HG02588 (cell line): ENCODE data around the gene UTS2R.
"Not testable (repeated sequence)": the region's sequence is repeated elsewhere in the genome, so short reads cannot be mapped to it uniquely, and the experiment has no call there.

Source experiments
- ATAC-seq: cut with Tn5 transposase; IDR thresholded peaks from one replicate; pipeline ENCODE4 v1.9.1; 2021; ENCODE audit warnings: mild to moderate bottlenecking, moderate library complexity; ENCODE audit not compliant: unreplicated experiment

Gene UTS2R

DNA sequence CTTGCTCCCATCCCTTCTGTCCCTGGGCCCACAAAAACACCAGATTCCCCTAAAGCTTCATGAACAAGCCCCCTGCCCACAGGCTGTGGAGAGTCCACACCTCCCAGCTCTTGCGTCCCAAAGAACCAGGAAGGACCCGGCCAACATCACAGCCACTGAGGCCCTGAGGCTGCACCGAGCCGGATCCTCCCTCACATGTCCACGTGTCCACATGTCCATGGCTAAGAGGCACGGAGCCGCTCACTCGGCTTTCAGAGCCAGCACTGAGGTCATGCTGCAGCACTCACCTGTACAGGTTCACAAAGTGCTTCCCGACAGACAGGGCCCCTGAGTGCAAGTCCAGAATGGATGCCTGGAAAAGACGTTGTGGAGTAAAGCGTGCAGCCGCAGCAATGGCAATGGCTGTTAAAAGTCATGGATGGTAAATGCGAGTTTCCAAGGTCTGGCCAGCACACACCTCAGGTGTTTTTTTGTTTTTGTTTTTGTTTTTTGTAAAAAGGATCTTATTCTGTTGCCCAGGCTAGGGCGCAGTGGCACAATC, 34.6 kb downstream of the UTS2R start:
- ATAC-seq: no peak

DNA sequence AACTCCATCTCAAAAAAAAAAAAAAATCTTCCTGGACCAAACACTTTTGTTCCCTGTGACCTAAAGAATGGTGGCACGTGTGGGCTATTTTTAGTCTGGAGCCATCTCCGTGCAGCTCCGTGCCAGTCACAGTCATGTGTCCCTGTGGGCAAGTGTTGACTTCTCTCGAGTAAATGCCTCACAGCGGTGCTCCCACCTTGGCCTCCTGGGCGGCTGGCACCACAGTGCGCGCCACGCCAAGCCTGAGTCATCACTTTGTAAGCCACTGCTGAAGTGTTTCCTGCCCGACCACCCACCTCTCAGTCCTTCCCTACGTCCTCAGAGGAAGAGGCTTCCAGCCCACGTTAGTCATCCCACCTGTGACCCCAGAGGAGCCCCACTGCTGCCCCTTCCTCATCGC, 35.7 kb downstream of the UTS2R start:
- ATAC-seq: no peak

DNA sequence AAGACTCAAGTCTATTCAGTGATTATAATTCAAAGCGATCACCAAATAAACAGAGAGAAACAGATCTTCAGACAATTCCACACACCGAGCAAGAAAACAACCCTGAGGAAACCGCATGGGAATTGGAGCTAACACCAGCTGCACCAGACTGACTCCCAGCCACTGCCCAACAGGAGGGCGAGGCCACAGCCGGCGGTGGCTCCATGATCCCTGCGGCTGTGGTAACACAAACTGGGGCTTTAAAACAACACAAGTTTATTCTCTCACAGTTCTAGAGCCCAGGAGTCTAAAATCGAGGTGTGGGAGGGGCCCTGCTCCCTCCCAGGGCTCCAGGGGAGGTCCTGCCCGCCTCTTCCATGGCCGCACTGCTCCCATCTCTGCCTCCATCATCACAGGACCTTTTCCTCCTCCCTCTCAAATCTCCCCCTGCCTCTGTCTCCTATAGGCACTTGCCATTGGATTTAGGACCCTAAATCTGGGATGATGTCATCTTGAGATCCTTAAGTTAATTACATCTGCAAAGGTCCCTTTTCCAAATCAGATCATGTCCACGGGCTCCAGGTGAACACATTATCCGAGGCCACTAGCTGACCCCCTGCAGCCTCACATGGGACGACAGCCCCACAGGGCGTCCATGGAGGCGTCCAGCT, 36.8 kb downstream of the UTS2R start:
- ATAC-seq: no peak

DNA sequence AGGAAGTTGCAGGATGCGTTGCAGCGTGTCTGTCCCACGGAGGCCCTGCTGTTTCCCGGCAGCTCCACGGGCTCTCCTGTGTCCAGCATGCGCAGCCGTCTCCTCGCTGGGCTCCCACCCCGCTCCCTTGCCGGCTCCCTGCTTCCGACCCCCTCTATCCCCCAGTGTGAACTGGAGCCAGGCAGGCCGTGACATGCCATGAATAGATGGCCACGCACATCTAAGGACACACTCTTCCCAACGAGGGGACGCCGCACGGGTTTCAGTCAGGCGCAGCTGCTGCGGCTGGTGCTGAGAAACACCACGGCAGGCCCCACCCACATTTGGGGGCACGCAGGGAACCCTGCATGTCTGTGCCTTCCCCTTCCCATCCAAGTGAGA, 37.4 kb downstream of the UTS2R start:
- no peak for ATAC-seq

DNA sequence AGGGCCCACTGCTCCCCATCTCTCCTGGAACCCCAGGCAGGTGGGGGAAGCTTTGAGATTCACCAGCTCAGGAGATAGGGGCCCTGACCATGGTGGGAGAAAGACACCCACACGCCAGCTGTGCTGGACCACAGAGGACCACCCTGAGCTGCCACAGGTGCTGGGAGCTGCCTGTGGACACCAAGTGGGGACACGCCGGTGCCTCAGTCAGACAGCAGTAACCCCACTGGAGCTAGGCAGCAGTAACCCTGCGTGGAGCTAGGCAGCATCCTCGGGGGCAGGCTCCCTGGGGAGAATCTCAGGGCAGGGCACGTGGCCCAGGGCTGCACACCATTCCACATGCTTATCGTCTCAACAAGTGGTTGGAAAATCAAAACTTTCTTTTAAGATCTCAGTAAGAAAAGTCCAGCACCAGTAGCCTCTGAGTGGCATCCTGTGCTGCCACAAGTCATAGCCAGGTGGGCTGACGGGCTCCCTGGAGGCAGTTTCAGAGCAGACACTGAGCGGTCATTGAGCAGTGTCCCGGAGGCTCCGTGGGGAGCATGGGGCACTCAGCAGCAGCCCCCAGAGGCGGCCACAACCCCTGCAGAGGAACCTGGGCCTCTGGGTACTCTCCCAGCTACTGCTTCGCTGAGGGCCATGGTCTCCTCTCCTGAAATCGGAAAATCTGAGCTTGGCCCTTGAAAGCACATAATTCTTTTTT, 38.6 kb downstream of the UTS2R start:
- ATAC-seq: no peak

DNA sequence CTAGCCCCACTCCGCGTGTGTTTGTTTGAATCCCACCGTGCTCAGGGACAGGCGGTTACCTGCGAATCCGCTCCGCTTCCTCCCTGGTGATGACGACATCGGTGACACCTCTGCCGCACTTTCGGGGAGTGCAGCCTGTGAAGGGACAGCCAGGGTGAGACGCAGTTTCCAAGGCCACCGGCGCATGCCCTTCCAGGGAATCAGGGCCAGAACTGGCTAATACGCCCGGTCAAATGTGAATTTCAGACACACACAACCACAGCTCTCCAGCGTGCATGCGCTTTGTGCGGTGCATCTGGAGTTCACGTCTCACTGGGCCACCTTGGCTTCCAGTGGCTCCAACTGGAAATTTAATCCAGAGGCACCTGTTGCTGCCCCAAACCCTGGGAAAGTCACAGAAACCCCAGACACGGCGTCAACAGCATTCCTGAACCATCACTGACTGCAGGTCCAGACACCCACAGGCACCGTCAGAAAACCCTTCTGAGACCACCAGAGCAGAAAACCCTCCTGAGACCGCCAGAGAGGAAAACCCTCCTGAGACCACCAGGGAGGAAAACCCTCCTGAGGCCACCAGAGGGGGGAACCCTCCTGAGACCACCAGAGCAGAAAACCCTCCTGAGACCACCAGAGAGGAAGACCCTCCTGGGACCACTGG, 40.0 kb downstream of the UTS2R start:
- ATAC-seq: no peak

DNA sequence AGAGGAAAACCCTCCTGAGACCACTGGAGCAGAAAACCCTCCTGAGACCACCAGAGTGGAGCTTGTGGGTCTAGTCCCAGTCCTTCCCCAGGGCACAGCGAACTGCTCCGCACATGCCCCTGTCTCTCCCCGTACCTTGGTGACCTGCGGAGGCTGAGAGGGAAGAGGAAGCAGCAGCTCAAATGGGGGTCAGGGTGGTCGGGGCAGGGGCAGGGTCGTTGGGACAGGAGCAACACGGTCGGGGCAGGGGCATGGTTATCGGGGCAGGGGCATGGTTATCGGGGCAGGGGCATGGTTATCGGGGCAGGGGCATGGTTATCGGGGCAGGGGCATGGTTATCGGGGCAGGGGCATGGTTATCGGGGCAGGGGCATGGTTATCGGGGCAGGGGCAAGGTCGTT, 40.5 kb downstream of the UTS2R start:
- ATAC-seq: not testable (repeated sequence)

DNA sequence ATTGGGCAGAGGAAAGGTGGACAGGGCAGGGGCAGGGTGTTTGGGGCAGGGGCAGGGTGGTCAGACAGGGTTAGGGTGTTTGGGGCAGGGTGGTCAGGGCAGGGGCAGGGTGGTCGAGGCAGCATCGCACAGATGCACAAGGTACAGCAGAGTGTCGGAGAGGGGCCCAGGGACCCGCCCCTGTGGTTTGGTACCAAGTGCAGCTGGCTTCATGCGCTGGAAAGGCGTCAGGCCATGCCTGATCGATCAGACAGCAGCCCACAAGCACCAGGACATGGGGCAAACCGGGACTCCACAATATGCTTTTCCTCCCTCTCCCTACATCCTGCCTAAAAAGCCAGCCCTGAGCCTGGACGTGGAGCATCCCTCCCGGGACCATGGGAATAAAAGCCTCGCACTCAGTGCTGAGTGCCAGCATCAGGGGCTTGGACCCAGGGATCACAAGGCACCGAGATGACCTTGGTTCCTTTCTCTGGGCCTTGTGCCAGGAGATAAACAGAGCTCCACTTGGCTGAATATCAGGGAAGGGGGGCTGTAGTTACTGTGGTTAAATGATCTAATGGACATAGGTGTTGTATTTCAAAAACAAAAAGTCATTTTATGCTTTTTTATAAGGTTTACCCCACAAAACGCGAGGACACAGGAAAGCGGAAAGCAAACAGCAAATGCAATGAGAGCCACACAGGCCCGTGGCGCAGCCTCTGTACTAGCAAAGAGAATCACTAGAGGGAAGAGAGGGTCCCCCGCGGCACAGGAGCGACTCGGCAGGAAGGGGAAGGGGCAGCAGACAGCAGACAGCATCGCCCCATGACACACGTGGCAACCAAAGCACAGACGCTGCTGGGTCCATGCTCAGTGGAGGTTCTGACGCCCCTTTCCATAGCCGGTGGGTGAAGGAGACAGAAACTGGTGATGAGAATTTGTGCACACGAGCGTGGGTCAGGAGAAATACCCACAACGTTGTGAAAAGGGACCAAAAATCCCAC, 41.3 kb downstream of the UTS2R start:
- ATAC-seq: no peak

DNA sequence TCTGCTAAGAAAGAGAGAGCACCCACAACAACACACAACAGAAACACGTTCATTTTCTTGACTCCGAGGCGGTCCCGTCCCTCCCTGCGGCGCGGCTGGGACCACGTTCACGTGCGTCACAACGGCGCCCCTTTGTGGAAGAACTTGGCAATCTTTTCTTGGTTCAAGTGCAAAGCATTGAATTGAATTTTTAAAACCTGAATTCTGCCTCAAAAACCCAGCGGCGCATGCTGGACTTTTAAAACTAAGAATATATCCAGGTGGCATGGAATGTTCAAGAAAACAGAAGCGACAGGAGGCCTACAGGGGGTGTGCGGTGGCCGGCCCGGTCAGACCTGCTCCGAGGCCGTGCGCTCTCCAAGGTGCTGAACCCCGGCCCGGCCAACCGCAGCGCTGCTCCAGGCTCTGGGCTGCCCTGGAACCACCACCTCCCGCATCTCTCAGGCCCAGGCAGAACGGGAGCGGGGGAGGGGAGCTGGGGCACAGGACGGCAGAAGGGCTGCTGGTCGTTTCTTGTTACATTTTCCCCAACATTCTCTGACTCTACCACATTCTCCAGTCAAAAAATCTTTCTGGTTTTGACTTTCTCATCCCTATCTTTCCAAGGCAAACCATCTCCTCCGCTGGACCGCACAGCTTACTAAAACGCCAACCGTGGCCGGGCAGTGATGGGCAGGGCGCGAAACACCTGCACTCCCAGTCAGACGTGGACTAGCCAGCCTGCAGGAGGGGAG, 43.1 kb downstream of the UTS2R start:
- no peak for ATAC-seq

DNA sequence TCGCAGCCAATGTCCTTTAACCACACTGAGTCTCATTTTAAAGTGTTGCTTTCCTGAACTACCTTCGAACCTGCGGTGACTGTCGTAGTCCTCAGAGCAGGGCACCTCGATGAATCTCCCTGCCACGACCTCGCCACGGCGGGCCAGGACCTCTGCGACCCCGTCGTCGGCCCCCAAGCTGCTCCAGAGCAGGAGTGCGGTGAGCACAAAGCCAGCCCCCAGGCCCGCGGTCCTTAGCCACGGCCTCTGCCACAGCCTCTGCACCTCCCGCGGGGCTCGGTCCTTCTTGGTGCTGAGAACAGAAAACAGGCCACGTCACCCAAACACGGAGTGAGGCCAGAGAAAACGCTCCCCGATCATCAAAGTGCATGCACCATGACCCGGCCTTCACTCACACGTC, 43.8 kb downstream of the UTS2R start:
- ATAC-seq: no peak

DNA sequence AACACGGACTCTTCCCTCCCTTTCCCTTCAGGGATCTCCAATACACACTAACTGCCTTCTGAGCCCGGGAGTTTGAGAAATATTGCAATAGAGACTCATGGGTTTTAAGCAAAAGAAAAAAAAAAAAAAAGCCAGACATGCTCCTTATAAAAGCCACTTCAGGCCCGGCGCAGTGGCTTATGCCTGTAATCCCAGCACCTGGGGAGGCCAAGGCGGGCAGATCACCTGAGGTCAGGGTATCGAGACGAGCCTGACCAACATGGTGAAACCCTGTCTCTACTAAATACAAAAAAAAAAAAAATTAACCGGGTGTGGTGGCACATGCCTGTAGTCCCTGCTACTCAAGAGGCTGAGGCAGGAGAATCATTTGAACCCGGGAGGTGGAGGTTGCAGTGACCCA, 44.2 kb downstream of the UTS2R start:
- ATAC-seq: no peak

DNA sequence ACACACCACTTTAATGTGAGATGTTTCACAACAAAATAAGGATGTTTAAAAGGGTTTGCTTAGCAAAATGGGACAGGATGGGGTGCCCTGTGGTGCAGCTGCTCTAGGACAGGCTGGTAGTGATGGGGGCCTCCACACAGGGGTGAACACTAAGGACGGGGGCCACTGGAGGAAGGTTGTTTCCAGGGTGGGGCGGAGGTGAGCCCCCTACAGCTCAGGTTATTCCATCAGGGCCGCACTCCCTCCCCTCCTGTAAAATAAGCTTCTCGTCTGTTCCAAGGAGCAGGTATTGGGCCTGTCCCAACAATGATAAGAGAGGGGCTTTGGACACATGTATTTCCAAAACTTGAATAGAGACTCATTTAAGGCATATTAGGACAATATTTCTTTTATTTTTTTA, 44.7 kb downstream of the UTS2R start:
- no peak for ATAC-seq

DNA sequence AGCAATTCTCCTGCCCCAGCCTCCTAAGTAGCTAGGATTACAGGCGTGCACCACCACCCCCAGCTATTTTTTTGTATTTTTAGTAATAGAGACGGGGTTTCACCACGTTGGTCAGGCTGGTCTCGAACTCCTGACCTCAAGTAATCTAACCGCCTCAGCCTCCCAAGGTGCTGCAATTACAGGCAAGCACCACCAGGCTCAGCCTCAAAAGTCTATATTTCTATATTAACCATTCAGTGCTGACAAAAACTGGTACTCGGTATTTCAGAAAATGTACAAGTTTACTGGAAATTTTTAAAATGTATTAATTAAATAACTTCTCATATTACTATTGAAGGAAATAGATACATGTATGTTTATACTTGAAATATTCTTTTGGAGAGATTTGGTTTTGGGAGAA, 45.2 kb downstream of the UTS2R start:
- no peak for ATAC-seq

DNA sequence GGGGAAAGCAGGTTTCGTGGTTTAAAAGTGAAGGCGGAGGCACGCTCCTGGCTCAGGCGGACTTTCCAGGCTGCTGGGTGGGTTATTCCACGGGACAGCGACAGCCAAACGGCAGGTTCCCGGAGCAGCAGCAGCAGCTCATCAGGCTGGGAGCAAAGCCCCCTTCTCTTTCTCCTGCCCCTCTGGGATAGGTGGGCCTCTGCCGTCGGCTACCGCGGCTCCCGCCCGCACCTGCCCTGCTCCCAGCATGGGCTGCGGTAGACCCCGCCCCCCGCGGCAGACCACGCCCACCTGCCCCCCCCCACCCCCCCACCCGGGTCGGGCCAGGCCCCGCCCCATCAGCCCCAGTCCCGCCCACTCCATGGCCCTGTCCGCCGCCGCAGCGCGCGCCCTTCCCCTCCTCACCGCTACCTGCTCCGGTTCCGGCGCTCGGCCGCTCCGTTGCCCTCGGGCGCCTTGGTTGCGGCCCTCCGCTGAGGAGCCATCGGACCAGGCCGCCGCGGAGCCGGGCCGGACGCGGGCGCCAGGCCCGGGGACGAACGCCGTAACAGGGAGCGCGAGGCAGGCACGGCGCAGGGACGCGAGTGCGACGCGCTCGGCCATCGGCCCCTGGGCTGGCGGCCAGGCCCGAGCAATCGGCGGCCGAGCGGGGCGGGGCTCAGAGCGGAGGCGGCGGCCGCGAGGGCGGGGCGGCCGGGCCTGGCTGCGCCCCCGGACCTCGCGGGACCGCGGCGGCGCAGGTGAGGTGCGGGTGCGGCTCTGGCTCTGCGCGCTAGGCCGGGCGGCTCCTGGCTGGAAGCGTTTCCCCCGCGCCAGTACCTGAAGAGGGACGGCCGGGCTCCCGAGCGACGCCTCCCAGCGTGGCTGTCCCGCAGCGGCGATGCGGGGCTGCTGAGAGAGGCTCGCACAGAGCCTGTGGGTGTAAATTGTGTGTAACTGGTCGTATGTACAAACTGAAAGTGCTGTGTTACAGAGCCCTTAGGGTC, 46.7 kb downstream of the UTS2R start, which contains the start of the genes HEXD and OGFOD3:
Gene HEXD (plus strand): TSS at position 347 of the 986 bp plus-strand sequence. CDS start 1,453 bp downstream, outside the sequence.
Gene OGFOD3 (minus strand): TSS at position 586 of the 986 bp plus-strand sequence. CDS start 101 bp downstream, at position 485.
- peak; percentile 84 for ATAC-seq

DNA sequence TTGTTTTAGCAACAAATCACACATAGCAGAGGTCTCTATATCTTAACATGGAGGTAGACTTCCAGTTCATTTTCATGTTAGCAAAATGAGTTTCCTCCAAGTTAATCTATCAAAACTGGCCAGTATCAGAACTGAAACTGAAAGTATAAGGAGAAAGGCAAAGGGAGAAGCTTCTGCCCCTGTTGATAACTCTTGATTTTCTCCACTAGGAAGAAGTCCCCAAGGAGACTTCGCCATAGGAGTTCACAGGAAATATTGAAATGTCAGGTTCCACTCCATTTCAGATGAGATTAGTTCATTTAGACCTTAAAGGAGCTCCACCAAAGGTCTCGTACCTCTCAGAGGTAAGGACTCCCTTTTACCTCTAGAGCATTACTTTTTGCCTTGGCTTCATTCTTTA, 48.0 kb downstream of the UTS2R start:
- ATAC-seq: no peak

DNA sequence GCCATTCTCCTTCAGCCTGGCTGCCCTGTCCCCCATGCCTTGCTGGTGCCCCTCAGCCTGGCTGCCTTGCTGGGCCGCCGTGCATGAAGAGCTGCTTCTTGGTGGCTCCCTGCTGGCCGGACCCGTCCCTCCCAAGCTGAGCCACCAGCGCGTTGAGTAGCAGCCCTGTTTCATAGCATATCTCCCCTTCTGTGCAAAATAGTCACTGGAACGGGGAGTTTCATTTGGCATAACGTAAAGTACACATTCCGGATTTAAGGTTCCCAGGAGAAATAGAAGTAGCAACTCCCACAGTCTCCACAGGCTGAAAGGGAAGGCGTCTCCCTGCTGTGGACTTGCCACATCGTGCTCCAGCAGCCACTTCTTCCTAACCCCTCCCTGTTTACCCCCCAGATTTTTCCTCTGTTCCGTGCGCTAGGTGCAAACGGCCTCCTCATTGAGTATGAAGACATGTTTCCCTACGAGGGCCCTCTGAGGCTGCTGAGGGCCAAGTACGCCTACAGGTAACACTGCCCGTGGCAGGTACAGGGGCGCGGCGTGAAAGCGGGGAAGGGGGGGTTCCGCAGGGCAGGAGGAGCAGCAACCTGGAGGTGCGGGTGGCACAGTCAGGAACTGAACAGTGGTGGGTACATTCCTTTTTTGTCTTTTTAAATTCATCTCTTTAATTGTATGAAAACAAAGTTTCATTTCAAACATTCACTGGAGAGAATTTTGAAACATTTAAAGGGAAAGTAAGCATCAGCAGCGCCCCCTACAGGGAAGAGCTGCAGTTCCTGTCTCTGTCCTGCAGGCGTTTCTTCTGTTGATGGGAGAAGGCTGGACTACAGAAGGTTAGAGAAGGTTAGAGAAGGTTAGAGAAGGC, 52.7 kb downstream of the UTS2R start:
- ATAC-seq: no peak

DNA sequence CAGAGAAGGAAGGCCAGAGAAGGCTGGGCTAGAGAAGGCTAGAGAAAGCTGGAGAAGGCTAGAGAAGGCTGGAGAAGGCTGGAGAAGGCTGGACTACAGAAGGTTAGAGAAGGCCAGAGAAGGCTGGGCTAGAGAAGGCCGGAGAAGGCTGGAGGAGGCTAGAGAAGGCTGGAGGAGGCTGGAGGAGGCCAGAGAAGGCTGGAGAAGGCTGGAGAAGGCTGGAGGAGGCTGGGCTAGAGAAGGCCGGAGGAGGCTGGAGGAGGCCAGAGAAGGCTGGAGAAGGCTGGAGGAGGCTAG, 53.2 kb downstream of the UTS2R start:
- ATAC-seq: no peak
